SK-N-SH treated with all-trans-retinoic acid at 6 μM for 48 hours (cell line): ENCODE results near the gene USP46.

Source experiments
- ARNTL ChIP-seq: fragments of 450-650 bp; formaldehyde crosslinking; IDR thresholded peaks from 2 replicates; pipeline ENCODE4 v1.5.0; 2020; ENCODE audit warnings: low read depth, mild to moderate bottlenecking, moderate library complexity, borderline replicate concordance
- BACH2 ChIP-seq: fragments of 250-450 bp; sonication (Bioruptor Pico); IDR thresholded peaks from 2 replicates; pipeline ENCODE4 v1.9.0; 2021; ENCODE audit warnings: mild to moderate bottlenecking, borderline replicate concordance
- CSRNP3 ChIP-seq: fragments of 250-450 bp; sonication (Bioruptor Pico); IDR thresholded peaks from 2 replicates; pipeline ENCODE4 v1.5.1; 2021; ENCODE audit warnings: mild to moderate bottlenecking, moderate library complexity
- ESRRG ChIP-seq: fragments of 250-450 bp; sonication (Bioruptor Pico); IDR thresholded peaks from 2 replicates; pipeline ENCODE4 v1.6.1; 2021; ENCODE audit warnings: mild to moderate bottlenecking
- GLIS3 ChIP-seq: fragments of 250-450 bp; sonication (Bioruptor Pico); IDR thresholded peaks from 2 replicates; pipeline ENCODE4 v1.5.0; 2020; ENCODE audit warnings: mild to moderate bottlenecking, moderate library complexity
- ISL1 ChIP-seq: fragments of 250-450 bp; sonication (Bioruptor Pico); IDR thresholded peaks from 2 replicates; pipeline ENCODE4 v2.1.2; 2022; ENCODE audit warnings: mild to moderate bottlenecking, moderate library complexity
- PATZ1 ChIP-seq: fragments of 250-450 bp; sonication (Bioruptor Pico); IDR thresholded peaks from 2 replicates; pipeline ENCODE4 v1.8.0; 2020; ENCODE audit warnings: mild to moderate bottlenecking, moderate library complexity, borderline replicate concordance
- RARB ChIP-seq: fragments of 250-450 bp; sonication (Bioruptor Pico); IDR thresholded peaks from 2 replicates; pipeline ENCODE4 v1.8.0; 2021; ENCODE audit warnings: mild to moderate bottlenecking, moderate library complexity
- SNAI2 ChIP-seq: fragments of 250-450 bp; sonication (Bioruptor Pico); IDR thresholded peaks from 2 replicates; pipeline ENCODE4 v1.5.0; 2020; ENCODE audit warnings: mild to moderate bottlenecking, moderate library complexity
- TSHZ2 ChIP-seq: fragments of 250-450 bp; sonication (Bioruptor Pico); IDR thresholded peaks from 2 replicates; pipeline ENCODE4 v1.5.0; 2020; ENCODE audit warnings: mild to moderate bottlenecking, moderate library complexity
- ZFP3 ChIP-seq: fragments of 250-450 bp; sonication (Bioruptor Pico); IDR thresholded peaks from 2 replicates; pipeline ENCODE4 v1.5.0; 2020; ENCODE audit warnings: mild to moderate bottlenecking, moderate library complexity
- ZFP30 ChIP-seq: fragments of 450-650 bp; formaldehyde crosslinking; IDR thresholded peaks from 2 replicates; pipeline ENCODE4 v1.5.0; 2022; ENCODE audit warnings: mild to moderate bottlenecking, moderate library complexity
- ZNF565 ChIP-seq: fragments of 450-650 bp; formaldehyde crosslinking; conservative IDR thresholded peaks from 2 replicates; pipeline ENCODE4 v1.5.0; 2020; ENCODE audit warnings: low read depth, mild to moderate bottlenecking, moderate library complexity
- ZNF8 ChIP-seq: fragments of 450-650 bp; formaldehyde crosslinking; IDR thresholded peaks from 2 replicates; pipeline ENCODE4 v1.5.0; 2020; ENCODE audit warnings: mild to moderate bottlenecking, moderate library complexity

GRCh38 chr4:52619591-52619931 lies 39.5 kb downstream of the USP46 start:
- TF ChIP-seq ARNTL: no peak
- no peak for TF ChIP-seq ESRRG (CRISPR knock-in tag)
- no peak for TF ChIP-seq ZFP3 (CRISPR knock-in tag)
- no peak for TF ChIP-seq CSRNP3
- no peak for TF ChIP-seq ZNF565 (CRISPR knock-in tag)
- TF ChIP-seq RARB (CRISPR knock-in tag): no peak
- TF ChIP-seq TSHZ2: no peak
- TF ChIP-seq BACH2: no peak
- TF ChIP-seq GLIS3 (CRISPR knock-in tag): no peak
- TF ChIP-seq ZNF8 (CRISPR knock-in tag): no peak
- no peak for TF ChIP-seq ISL1
- no peak for TF ChIP-seq ZFP30
- no peak for TF ChIP-seq PATZ1 (CRISPR knock-in tag)
- TF ChIP-seq SNAI2 (CRISPR knock-in tag): no peak
